22Rv1 (cell line): ENCODE measurements around the gene SCAMP1.

Experiments
- ZFX ChIP-seq: fragments of 450-650 bp; IDR thresholded peaks from 2 replicates; pipeline ENCODE4 v1.6.1; 2017; ENCODE audit warnings: antibody characterized with exemption, borderline replicate concordance
- TF ChIP-seq, protein P1 (sequence below): fragments of 450-650 bp; IDR thresholded peaks from 2 replicates; pipeline ENCODE4 v1.5.1; 2017; ENCODE audit warnings: mild to moderate bottlenecking

DNA sequence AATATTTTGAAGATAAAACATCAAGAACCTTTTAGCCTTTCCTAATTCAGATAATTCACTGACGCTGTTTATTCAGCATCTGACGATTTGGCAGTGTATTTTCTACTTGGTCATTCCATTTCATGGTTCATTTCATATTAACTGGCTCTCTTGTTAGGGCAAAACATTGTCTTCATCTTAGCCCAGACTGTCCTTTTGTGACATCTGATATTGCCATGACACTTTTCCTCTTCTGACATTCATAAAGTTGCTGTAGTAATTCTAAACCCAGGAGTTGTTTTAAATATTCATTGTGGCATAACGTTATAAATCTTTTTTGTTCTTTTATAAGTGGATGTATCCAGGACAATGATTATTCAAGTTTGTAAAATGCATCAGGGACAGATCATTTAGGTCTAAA lies 1.8 kb downstream of the SCAMP1 start:
- TF ChIP-seq, protein P1, sequence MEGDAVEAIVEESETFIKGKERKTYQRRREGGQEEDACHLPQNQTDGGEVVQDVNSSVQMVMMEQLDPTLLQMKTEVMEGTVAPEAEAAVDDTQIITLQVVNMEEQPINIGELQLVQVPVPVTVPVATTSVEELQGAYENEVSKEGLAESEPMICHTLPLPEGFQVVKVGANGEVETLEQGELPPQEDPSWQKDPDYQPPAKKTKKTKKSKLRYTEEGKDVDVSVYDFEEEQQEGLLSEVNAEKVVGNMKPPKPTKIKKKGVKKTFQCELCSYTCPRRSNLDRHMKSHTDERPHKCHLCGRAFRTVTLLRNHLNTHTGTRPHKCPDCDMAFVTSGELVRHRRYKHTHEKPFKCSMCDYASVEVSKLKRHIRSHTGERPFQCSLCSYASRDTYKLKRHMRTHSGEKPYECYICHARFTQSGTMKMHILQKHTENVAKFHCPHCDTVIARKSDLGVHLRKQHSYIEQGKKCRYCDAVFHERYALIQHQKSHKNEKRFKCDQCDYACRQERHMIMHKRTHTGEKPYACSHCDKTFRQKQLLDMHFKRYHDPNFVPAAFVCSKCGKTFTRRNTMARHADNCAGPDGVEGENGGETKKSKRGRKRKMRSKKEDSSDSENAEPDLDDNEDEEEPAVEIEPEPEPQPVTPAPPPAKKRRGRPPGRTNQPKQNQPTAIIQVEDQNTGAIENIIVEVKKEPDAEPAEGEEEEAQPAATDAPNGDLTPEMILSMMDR = no peak
- TF ChIP-seq ZFX = no peak
